HEK293 (cell line): ENCODE data around the gene GNAS-AS1.
A peak's percentile ranks its signal among the peaks of the same experiment; 100 is the strongest.

Source experiments
- CTCF ChIA-PET: fragments of 350-600 bp; formaldehyde crosslinking; extraction: SDS; loops from one replicate; lab custom pipeline; 2021; ENCODE audit warnings: antibody characterized with exemption; lab: Yijun Ruan, JAX
- POLR2A ChIA-PET: fragments of 300-600 bp; formaldehyde crosslinking; extraction: SDS; loops from one replicate; lab custom pipeline; 2020; ENCODE audit warnings: antibody characterized with exemption, inconsistent platforms; lab: Yijun Ruan, JAX
- H3K27ac ChIP-seq: fragments of 200-500 bp; sonication (Bioruptor generic); 2 replicates; pipeline ENCODE4 v1.5.1; 2014; ENCODE audit warnings: low read depth, low read length, control low read depth, inconsistent platforms; ENCODE audit errors: extremely low read depth
- H3K36me3 ChIP-seq, 2 experiments: fragments of 200-500 bp in 1 of 2; sonication (Bioruptor generic) in 1 of 2; 1 replicate in 1 of 2; 2 replicates in 1 of 2; pipeline ENCODE4 v1.5.1; 2014 to 2017; ENCODE audit warnings: inconsistent platforms in 2 of 2, low read length in 2 of 2; ENCODE audit not compliant: control insufficient read depth in 2 of 2, insufficient read depth in 1 of 2
- H3K4me1 ChIP-seq: fragments of 200-500 bp; sonication (Bioruptor generic); 2 replicates; pipeline ENCODE4 v1.5.1; 2014; ENCODE audit warnings: mild to moderate bottlenecking, low read length, inconsistent platforms; ENCODE audit not compliant: control insufficient read depth, insufficient read depth
- H3K4me3 ChIP-seq: 2 replicates; pipeline ENCODE4 v1.5.1; 2011; ENCODE audit warnings: low read depth, mild to moderate bottlenecking, control low read depth, low read length, moderate library complexity
- H3K9me3 ChIP-seq: fragments of 200-500 bp; sonication (Bioruptor generic); 2 replicates; pipeline ENCODE4 v1.5.1; 2014; ENCODE audit warnings: low read depth, low read length, inconsistent platforms; ENCODE audit not compliant: control insufficient read depth, insufficient read depth
- EGR2 ChIP-seq: fragments of 450-650 bp; formaldehyde crosslinking; IDR thresholded peaks from 2 replicates; pipeline ENCODE4 v1.5.1; 2016; ENCODE audit warnings: low read depth, missing biosample characterization, missing genetic modification characterization
- GLI4 ChIP-seq: fragments of 450-650 bp; formaldehyde crosslinking; IDR thresholded peaks from 2 replicates; pipeline ENCODE4 v1.5.1; 2016; ENCODE audit warnings: missing biosample characterization, missing genetic modification characterization
- HOXA7 ChIP-seq: sonication (generic); formaldehyde crosslinking; IDR thresholded peaks from 2 replicates; pipeline ENCODE4 v1.8.1; 2022; ENCODE audit warnings: missing genetic modification reagents, borderline replicate concordance
- OVOL3 ChIP-seq: fragments of 450-650 bp; formaldehyde crosslinking; IDR thresholded peaks from 2 replicates; pipeline ENCODE4 v1.5.1; 2016; ENCODE audit warnings: missing biosample characterization, missing genetic modification characterization
- SCRT2 ChIP-seq: fragments of 450-650 bp; formaldehyde crosslinking; IDR thresholded peaks from 2 replicates; pipeline ENCODE4 v1.5.1; 2016; ENCODE audit warnings: missing biosample characterization, missing genetic modification characterization
- SP2 ChIP-seq: fragments of 450-650 bp; formaldehyde crosslinking; IDR thresholded peaks from 2 replicates; pipeline ENCODE4 v1.5.1; 2016; ENCODE audit warnings: missing biosample characterization, missing genetic modification characterization
- ZBTB21 ChIP-seq: fragments of 450-650 bp; formaldehyde crosslinking; IDR thresholded peaks from 2 replicates; pipeline ENCODE4 v1.5.1; 2017; ENCODE audit warnings: missing biosample characterization, missing genetic modification characterization
- ZBTB44 ChIP-seq: fragments of 450-650 bp; IDR thresholded peaks from 2 replicates; pipeline ENCODE4 v1.5.1; 2018; ENCODE audit warnings: missing biosample characterization, mild to moderate bottlenecking, missing genetic modification characterization
- ZFP41 ChIP-seq: fragments of 450-650 bp; formaldehyde crosslinking; IDR thresholded peaks from 2 replicates; pipeline ENCODE4 v1.5.1; 2016; ENCODE audit warnings: missing biosample characterization, missing genetic modification characterization, borderline replicate concordance
- ZIC2 ChIP-seq: fragments of 450-650 bp; formaldehyde crosslinking; IDR thresholded peaks from 2 replicates; pipeline ENCODE4 v1.5.1; 2016; ENCODE audit warnings: missing biosample characterization, missing genetic modification characterization
- ZNF140 ChIP-seq: fragments of 450-650 bp; formaldehyde crosslinking; IDR thresholded peaks from 2 replicates; pipeline ENCODE4 v1.5.1; 2016; ENCODE audit warnings: missing biosample characterization, missing genetic modification characterization
- ZNF184 ChIP-seq: fragments of 450-650 bp; IDR thresholded peaks from 2 replicates; pipeline ENCODE4 v1.5.1; 2018; ENCODE audit warnings: missing biosample characterization, mild to moderate bottlenecking, missing genetic modification characterization
- ZNF292 ChIP-seq: fragments of 450-650 bp; formaldehyde crosslinking; IDR thresholded peaks from 2 replicates; pipeline ENCODE4 v1.5.1; 2016; ENCODE audit warnings: low read depth, missing biosample characterization, missing genetic modification characterization, borderline replicate concordance
- ZNF335 ChIP-seq: fragments of 450-650 bp; formaldehyde crosslinking; conservative IDR thresholded peaks from 2 replicates; pipeline ENCODE4 v1.5.1; 2016; ENCODE audit warnings: missing biosample characterization, missing genetic modification characterization
- ZNF354C ChIP-seq: fragments of 450-650 bp; formaldehyde crosslinking; IDR thresholded peaks from 2 replicates; pipeline ENCODE4 v1.5.1; 2016; ENCODE audit warnings: missing biosample characterization, missing genetic modification characterization, low read depth, borderline replicate concordance
- ZNF473 ChIP-seq: fragments of 450-650 bp; formaldehyde crosslinking; IDR thresholded peaks from 2 replicates; pipeline ENCODE4 v1.5.1; 2017; ENCODE audit warnings: missing biosample characterization, missing genetic modification characterization
- ZNF558 ChIP-seq: fragments of 450-650 bp; formaldehyde crosslinking; IDR thresholded peaks from 2 replicates; pipeline ENCODE4 v1.5.1; 2016; ENCODE audit warnings: missing biosample characterization, missing genetic modification characterization
- ZNF600 ChIP-seq: fragments of 450-650 bp; formaldehyde crosslinking; IDR thresholded peaks from 2 replicates; pipeline ENCODE4 v1.5.1; 2016; ENCODE audit warnings: missing biosample characterization, missing genetic modification characterization
- ZNF660 ChIP-seq: fragments of 450-650 bp; IDR thresholded peaks from 2 replicates; pipeline ENCODE4 v1.5.1; 2018; ENCODE audit warnings: missing biosample characterization, mild to moderate bottlenecking, missing genetic modification characterization
- ZSCAN16 ChIP-seq: fragments of 450-650 bp; formaldehyde crosslinking; IDR thresholded peaks from 2 replicates; pipeline ENCODE4 v1.5.1; 2016; ENCODE audit warnings: missing biosample characterization, missing genetic modification characterization
- TF ChIP-seq, protein P1 (sequence below): fragments of 450-650 bp; formaldehyde crosslinking; optimal IDR thresholded peaks from 2 replicates; pipeline ENCODE3; 2016; ENCODE audit warnings: missing biosample characterization, mild to moderate bottlenecking, missing genetic modification characterization
- TF ChIP-seq, protein P2 (sequence below): IDR thresholded peaks from 2 replicates; pipeline ENCODE4 v1.6.1; 2011; ENCODE audit warnings: mild to moderate bottlenecking, low read depth, low read length, borderline replicate concordance
- TF ChIP-seq, protein P3 (sequence below): fragments of 450-650 bp; formaldehyde crosslinking; IDR thresholded peaks from 2 replicates; pipeline ENCODE4 v1.5.1; 2016; ENCODE audit warnings: missing biosample characterization, missing genetic modification characterization

The GNAS-AS1 gene

GRCh38 chr20:58877976-58878360 lies 27.3 kb upstream of the GNAS-AS1 start:
- H3K27ac ChIP-seq: no peak overlapping the region
- CTCF ChIA-PET: no interaction called here
- H3K4me1 ChIP-seq: no peaks in the 10 kb centered on the region
- H3K9me3 ChIP-seq: no peaks in the 10 kb centered on the region
- no peaks in the 10 kb centered on the region for H3K36me3 ChIP-seq
- TF ChIP-seq ZNF140 (tag by site-specific recombination) (no peak), ZBTB44 (tag by site-specific recombination) (0 out of 2 replicates have a peak, but pooled peaks have one; percentile 7), ZNF600 (peak; percentile 88), ZNF292 (tag by site-specific recombination) (no peak), ZBTB21 (tag by site-specific recombination) (0 out of 2 replicates have a peak, but pooled peaks have one; percentile 14), ZSCAN16 (tag by site-specific recombination) (peak; percentile 71), SCRT2 (tag by site-specific recombination) (peak; percentile 72)
- TF ChIP-seq, all 188 proteins: peak for 5
- H3K4me3 ChIP-seq: no peak overlapping the region
- POLR2A ChIA-PET: no interaction called here

- H3K9me3 ChIP-seq: no peaks in the 10 kb centered on the region
- H3K4me1 ChIP-seq: no peaks in the 10 kb centered on the region
- POLR2A ChIA-PET: interaction anchor here (0.6 kb wide), 1 partner anchor 414 kb away, joined by 5 read pairs; no protein-coding TSS in a partner anchor
- H3K36me3 ChIP-seq: no peaks in the 10 kb centered on the region
- no peak overlapping the region for H3K27ac ChIP-seq
- no peak overlapping the region for H3K4me3 ChIP-seq
- CTCF ChIA-PET: interaction anchor here (0.7 to 1.6 kb wide), 3 partner anchors 31 to 578 kb away, joined by 3 to 4 read pairs (median 3); no protein-coding TSS in a partner anchor
- no peak for TF ChIP-seq ZNF660 (tag by site-specific recombination)
- no peak for TF ChIP-seq GLI4 (tag by site-specific recombination)
- TF ChIP-seq, protein P1, sequence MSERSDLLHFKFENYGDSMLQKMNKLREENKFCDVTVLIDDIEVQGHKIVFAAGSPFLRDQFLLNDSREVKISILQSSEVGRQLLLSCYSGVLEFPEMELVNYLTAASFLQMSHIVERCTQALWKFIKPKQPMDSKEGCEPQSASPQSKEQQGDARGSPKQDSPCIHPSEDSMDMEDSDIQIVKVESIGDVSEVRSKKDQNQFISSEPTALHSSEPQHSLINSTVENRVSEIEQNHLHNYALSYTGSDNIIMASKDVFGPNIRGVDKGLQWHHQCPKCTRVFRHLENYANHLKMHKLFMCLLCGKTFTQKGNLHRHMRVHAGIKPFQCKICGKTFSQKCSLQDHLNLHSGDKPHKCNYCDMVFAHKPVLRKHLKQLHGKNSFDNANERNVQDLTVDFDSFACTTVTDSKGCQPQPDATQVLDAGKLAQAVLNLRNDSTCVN (tag by site-specific recombination): no peak
- TF ChIP-seq, protein P2, sequence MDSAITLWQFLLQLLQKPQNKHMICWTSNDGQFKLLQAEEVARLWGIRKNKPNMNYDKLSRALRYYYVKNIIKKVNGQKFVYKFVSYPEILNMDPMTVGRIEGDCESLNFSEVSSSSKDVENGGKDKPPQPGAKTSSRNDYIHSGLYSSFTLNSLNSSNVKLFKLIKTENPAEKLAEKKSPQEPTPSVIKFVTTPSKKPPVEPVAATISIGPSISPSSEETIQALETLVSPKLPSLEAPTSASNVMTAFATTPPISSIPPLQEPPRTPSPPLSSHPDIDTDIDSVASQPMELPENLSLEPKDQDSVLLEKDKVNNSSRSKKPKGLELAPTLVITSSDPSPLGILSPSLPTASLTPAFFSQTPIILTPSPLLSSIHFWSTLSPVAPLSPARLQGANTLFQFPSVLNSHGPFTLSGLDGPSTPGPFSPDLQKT: no peak
- TF ChIP-seq ZNF184: no peak
- TF ChIP-seq ZIC2 (tag by site-specific recombination): no peak
- TF ChIP-seq HOXA7 (CRISPR knock-in tag): no peak
- TF ChIP-seq SP2: no peak
Measured at GRCh38 chr20:58877050-58877975, 26.6 kb upstream of the GNAS-AS1 start.

- Histone ChIP-seq H3K4me1 (no peaks in the 10 kb centered on the region), H3K36me3 (no peaks in the 10 kb centered on the region)
- CTCF ChIA-PET: interaction anchor here (0.7 to 1.6 kb wide), 3 partner anchors 30 to 579 kb away, joined by 3 to 4 read pairs (median 3); no protein-coding TSS in a partner anchor
- TF ChIP-seq OVOL3 (tag by site-specific recombination): no peak
- TF ChIP-seq ZNF558 (tag by site-specific recombination): no peak
- no peak for TF ChIP-seq EGR2 (tag by site-specific recombination)
- no peak for TF ChIP-seq ZNF354C (tag by site-specific recombination)
- no peak for TF ChIP-seq ZFP41 (tag by site-specific recombination)
- no peak for TF ChIP-seq ZNF335 (tag by site-specific recombination)
- TF ChIP-seq, protein P3, sequence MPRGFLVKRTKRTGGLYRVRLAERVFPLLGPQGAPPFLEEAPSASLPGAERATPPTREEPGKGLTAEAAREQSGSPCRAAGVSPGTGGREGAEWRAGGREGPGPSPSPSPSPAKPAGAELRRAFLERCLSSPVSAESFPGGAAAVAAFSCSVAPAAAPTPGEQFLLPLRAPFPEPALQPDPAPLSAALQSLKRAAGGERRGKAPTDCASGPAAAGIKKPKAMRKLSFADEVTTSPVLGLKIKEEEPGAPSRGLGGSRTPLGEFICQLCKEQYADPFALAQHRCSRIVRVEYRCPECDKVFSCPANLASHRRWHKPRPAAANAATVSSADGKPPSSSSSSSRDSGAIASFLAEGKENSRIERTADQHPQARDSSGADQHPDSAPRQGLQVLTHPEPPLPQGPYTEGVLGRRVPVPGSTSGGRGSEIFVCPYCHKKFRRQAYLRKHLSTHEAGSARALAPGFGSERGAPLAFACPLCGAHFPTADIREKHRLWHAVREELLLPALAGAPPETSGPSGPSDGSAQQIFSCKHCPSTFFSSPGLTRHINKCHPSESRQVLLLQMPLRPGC (tag by site-specific recombination): no peak
- TF ChIP-seq ZNF473 (tag by site-specific recombination): no peak
- TF ChIP-seq, all 188 proteins: peak for 0
- H3K9me3 ChIP-seq: no peaks in the 10 kb centered on the region
- POLR2A ChIA-PET: no interaction called here
- H3K27ac ChIP-seq: no peak overlapping the region
- H3K4me3 ChIP-seq: no peak overlapping the region
Measured at GRCh38 chr20:58876437-58876836, 25.7 kb upstream of the GNAS-AS1 start.
